Body of pancreas (tissue), 4 donors: ENCODE results near the gene SLC6A1.

Experiments used
- CTCF ChIP-seq, 7 experiments: fragments of 450-650 bp in 4 of 7; fragments of 200-600 bp in 3 of 7; sonication (generic) in 3 of 7; IDR thresholded peaks; one replicate each; pipeline ENCODE4 v1.5.1; 2016 to 2019; ENCODE audit warnings: antibody characterized with exemption in 7 of 7
- POLR2A ChIP-seq, 3 donors: fragments of 450-650 bp; IDR thresholded peaks; one replicate each; pipeline ENCODE4 v1.6.1; 2016; ENCODE audit warnings: antibody characterized with exemption in 3 of 3, mild to moderate bottlenecking in 2 of 3

- TF ChIP-seq CTCF (IDR thresholded peaks at IDR 0.05) (no peak), POLR2A (IDR thresholded peaks at IDR 0.05) (no peak)
Observed at GRCh38 chr3:10985181-10985580, 7.4 kb upstream of the SLC6A1 start.
